Calu3 (cell line): Measurements from ENCODE around the gene NUP93. TPM values are rescaled to one million over a fixed set of nuclear protein-coding genes. Genes with fewer than 3 reads are reported as not detected.

Experiments
- BruUV-seq: library from RNA; stranded (reverse); fragments of 400-500 nt; replicated peaks from 2 replicates; lab custom pipeline; 2021; lab: Mats Ljungman, UMichigan
- CTCF ChIA-PET: fragments of 300-600 bp; sonication (Branson Sonifier 250); formaldehyde crosslinking; loops from one replicate; lab custom pipeline; 2022; ENCODE audit warnings: antibody characterized with exemption; lab: Charles Lee
- DNase-seq: peaks from one replicate; pipeline ENCODE4 v3.0.0; 2022
- H3K27ac Mint-ChIP-seq: one replicate; pipeline ENCODE4 v1.8.0; 2022; ENCODE audit warnings: mixed read lengths; ENCODE audit not compliant: unreplicated experiment
- H3K27me3 Mint-ChIP-seq: one replicate; pipeline ENCODE4 v1.8.0; 2022; ENCODE audit warnings: mixed read lengths; ENCODE audit not compliant: unreplicated experiment
- H3K36me3 Mint-ChIP-seq: one replicate; pipeline ENCODE4 v1.8.0; 2022; ENCODE audit warnings: mild to moderate bottlenecking, moderate library complexity, mixed read lengths; ENCODE audit not compliant: insufficient read depth, unreplicated experiment
- H3K4me1 Mint-ChIP-seq: one replicate; pipeline ENCODE4 v1.8.0; 2022; ENCODE audit warnings: mild to moderate bottlenecking, low read depth, mixed read lengths; ENCODE audit not compliant: unreplicated experiment
- H3K4me3 Mint-ChIP-seq: one replicate; pipeline ENCODE4 v1.8.0; 2022; ENCODE audit warnings: mild to moderate bottlenecking, low read depth, moderate library complexity, mixed read lengths; ENCODE audit not compliant: unreplicated experiment
- H3K9me3 Mint-ChIP-seq: one replicate; pipeline ENCODE4 v1.8.0; 2022; ENCODE audit warnings: low read depth, mixed read lengths; ENCODE audit not compliant: unreplicated experiment
- CTCF ChIP-seq: fragments of 200-600 bp; IDR thresholded peaks from one replicate; pipeline ENCODE4 v1.8.0; 2022; ENCODE audit warnings: antibody characterized with exemption; ENCODE audit not compliant: unreplicated experiment
- intact Hi-C: fragments of 100-400 bp; cut with micrococcal nuclease; formaldehyde crosslinking; loops from one replicate; pipeline ENCODE4 v1.10.0; 2022; ENCODE audit not compliant: unreplicated experiment
- total RNA-seq: library from RNA; stranded (reverse); gene quantifications from 2 replicates; pipeline ENCODE4 v1.2.3, GENCODE V29; 2022

The NUP93 gene
- total RNA-seq, 1 experiment from 2014 or later = 120 TPM

- Mint-ChIP-seq H3K4me3 (no peak overlapping the region), H3K36me3 (no peaks in the 10 kb centered on the region), H3K27ac (no peak overlapping the region), H3K27me3 (peaks cover 13% of the 10 kb centered on the region), H3K9me3 (no peaks in the 10 kb centered on the region), H3K4me1 (peaks cover 36% of the 10 kb centered on the region)
- intact Hi-C loops = no loop called here
- no peak for TF ChIP-seq CTCF
- no TSS peak for BruUV-seq
- CTCF ChIA-PET = no interaction called here
- DNase-seq = no peak
Measured at GRCh38 chr16:56688762-56689161, 41.2 kb upstream of the NUP93 start.

- no peak overlapping the region for H3K27ac Mint-ChIP-seq
- CTCF ChIA-PET = no interaction called here
- H3K36me3 Mint-ChIP-seq = no peaks in the 10 kb centered on the region
- no peaks in the 10 kb centered on the region for H3K9me3 Mint-ChIP-seq
- intact Hi-C loops = no loop called here
- peaks cover 9% of the 10 kb centered on the region for H3K27me3 Mint-ChIP-seq
- H3K4me3 Mint-ChIP-seq = no peak overlapping the region
- BruUV-seq = no TSS peak
- DNase-seq = no peak
- H3K4me1 Mint-ChIP-seq = peaks cover 36% of the 10 kb centered on the region
- no peak for TF ChIP-seq CTCF
Measured at GRCh38 chr16:56689171-56689570, 40.8 kb upstream of the NUP93 start.

DNA sequence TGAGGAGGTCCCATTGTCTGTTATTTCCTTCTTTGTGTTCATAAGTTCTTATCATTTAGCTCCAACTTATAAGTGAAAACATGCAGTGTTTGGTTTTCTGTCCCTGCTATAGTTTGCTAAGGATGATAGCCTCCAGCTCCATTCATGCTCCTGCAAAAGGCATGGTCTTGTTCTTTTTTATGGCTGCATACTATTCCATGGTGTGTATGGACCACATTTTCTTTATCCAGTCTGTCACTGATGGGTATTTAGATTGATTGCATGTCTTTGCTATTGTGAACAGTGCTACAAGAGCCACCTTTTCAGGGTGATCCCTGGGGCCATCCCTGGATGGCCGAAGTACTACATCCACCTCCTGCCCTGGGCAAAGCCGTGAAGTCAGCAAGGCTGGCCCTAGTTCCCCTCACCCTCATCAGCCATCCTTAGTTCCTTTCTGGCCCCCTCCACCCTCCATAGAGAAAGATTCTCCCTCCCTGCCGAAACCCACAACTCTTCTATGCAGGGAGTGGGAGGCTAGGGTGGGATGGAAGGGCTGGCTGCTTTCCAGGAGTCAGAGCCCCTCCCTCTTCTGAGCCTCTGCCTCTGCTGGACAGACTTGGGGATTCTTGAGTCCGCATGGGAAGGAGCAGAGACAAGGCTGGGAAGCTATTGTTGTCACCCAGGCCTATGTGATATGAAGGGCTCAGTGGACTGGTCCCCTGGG lies 39.4 kb upstream of the NUP93 start:
- BruUV-seq = no TSS peak
- intact Hi-C loops = no loop called here
- Mint-ChIP-seq H3K4me1 (peaks cover 36% of the 10 kb centered on the region), H3K27me3 (no peaks in the 10 kb centered on the region), H3K9me3 (no peaks in the 10 kb centered on the region), H3K36me3 (no peaks in the 10 kb centered on the region), H3K27ac (no peak overlapping the region), H3K4me3 (no peak overlapping the region)
- no peak for TF ChIP-seq CTCF
- CTCF ChIA-PET = interaction anchor here (0.9 kb wide), 1 partner anchor 87 kb away, joined by 6 read pairs; no protein-coding TSS in a partner anchor
- DNase-seq = no peak

DNA sequence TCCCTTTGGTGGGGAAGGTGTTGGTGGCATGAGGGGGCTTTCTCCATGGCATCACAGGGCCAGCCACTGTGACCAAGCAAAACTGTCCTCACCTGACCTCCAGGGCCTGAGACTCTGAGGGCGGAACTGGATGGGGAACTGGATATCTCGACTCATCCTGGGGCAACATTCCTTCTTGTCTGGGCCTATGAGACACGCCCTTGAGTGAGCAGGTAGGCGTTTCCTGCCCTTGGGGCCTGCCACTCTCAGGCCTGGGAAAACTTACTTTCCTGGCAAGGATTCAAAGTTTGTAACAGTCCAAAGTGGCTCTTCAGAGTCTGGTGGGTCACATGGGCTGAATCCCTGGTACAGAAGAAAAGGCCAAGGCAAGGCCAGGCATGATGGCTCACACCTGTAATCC lies 38.0 kb upstream of the NUP93 start:
- no peaks in the 10 kb centered on the region for H3K36me3 Mint-ChIP-seq
- no peak overlapping the region for H3K4me3 Mint-ChIP-seq
- peak; percentile 74 for DNase-seq
- intact Hi-C loops = no loop called here
- peak overlapping the region; percentile 19 for H3K27ac Mint-ChIP-seq
- peaks cover 36% of the 10 kb centered on the region for H3K4me1 Mint-ChIP-seq
- H3K27me3 Mint-ChIP-seq = no peaks in the 10 kb centered on the region
- H3K9me3 Mint-ChIP-seq = no peaks in the 10 kb centered on the region
- CTCF ChIA-PET = interaction anchor here (1.0 kb wide), 1 partner anchor 10 kb away, joined by 3 read pairs; no protein-coding TSS in a partner anchor
- no TSS peak for BruUV-seq
- no peak for TF ChIP-seq CTCF
